ENCODE data around the gene GEN1. TPM values are rescaled to one million over a fixed set of nuclear protein-coding genes. Genes with fewer than 3 reads are reported as not detected.

The GEN1 gene
- total RNA-seq, 1 experiment from 2014 or later: 23.7 TPM

DNA sequence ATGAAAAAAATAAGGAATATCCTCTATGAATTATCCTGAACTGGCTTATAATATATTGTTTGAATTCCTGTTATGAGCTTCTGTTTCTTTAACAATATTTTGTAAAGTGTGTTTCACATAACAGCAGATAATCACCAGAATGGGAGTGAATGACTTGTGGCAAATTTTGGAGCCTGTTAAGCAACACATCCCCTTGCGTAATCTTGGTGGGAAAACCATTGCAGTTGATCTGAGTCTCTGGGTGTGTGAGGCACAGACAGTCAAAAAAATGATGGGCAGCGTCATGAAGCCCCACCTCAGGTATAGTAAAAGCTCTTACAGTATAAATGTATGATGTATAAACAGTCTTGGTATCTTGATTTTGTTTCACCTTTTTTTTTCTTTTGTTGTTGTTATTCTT, 5.9 kb downstream of the GEN1 start:
- DNase-seq (ENCODE audit: low spot score) (no peak), ATAC-seq (no peak)
- Mint-ChIP-seq H3K4me3 (no peak overlapping the region), H3K4me1 (peaks cover 19% of the 10 kb centered on the region), H3K27me3 (ENCODE audit: low read depth) (no peaks in the 10 kb centered on the region), H3K36me3 (peaks cover 32% of the 10 kb centered on the region), H3K27ac (no peak overlapping the region), H3K9me3 (no peaks in the 10 kb centered on the region)
- ChIA-PET CTCF (no interaction called here), POLR2A (no interaction called here)
- TF ChIP-seq, protein P1, sequence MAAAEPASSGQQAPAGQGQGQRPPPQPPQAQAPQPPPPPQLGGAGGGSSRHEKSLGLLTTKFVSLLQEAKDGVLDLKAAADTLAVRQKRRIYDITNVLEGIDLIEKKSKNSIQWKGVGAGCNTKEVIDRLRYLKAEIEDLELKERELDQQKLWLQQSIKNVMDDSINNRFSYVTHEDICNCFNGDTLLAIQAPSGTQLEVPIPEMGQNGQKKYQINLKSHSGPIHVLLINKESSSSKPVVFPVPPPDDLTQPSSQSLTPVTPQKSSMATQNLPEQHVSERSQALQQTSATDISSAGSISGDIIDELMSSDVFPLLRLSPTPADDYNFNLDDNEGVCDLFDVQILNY (CRISPR knock-in tag; IDR thresholded peaks at IDR 0.05): no peak

DNA sequence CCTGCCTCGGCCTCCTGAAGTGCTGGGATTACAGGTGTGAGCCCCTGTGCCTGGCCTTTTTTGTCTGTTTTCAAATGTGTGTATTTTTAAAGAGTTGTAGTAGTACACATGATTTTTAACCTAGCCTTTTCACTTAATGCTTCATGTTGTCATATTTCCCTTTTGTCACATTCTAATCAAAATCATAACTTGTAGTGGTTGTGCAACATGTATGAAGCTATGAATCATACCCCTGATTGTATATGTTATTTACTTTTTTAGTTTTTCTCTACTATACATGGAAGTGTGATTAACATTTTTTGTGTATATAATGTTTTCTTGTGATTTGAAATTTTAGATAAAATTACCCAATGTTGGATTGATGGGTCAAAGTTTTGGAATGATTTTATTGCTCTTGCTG, 8.5 kb downstream of the GEN1 start:
- H3K27ac Mint-ChIP-seq: no peak overlapping the region
- no peak overlapping the region for H3K4me3 Mint-ChIP-seq
- no peaks in the 10 kb centered on the region for H3K27me3 Mint-ChIP-seq (ENCODE audit: low read depth)
- no peaks in the 10 kb centered on the region for H3K9me3 Mint-ChIP-seq
- no peak for ATAC-seq
- TF ChIP-seq ESRRA (CRISPR knock-in tag; IDR thresholded peaks at IDR 0.05; ENCODE audit: borderline replicate concordance): no peak
- TF ChIP-seq, protein P2, sequence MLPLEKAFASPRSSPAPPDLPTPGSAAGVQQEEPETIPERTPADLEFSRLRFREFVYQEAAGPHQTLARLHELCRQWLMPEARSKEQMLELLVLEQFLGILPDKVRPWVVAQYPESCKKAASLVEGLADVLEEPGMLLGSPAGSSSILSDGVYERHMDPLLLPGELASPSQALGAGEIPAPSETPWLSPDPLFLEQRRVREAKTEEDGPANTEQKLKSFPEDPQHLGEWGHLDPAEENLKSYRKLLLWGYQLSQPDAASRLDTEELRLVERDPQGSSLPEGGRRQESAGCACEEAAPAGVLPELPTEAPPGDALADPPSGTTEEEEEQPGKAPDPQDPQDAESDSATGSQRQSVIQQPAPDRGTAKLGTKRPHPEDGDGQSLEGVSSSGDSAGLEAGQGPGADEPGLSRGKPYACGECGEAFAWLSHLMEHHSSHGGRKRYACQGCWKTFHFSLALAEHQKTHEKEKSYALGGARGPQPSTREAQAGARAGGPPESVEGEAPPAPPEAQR (CRISPR knock-in tag; IDR thresholded peaks at IDR 0.05): no peak
- TF ChIP-seq, protein P3, sequence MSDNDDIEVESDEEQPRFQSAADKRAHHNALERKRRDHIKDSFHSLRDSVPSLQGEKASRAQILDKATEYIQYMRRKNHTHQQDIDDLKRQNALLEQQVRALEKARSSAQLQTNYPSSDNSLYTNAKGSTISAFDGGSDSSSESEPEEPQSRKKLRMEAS (CRISPR knock-in tag; IDR thresholded peaks at IDR 0.05): no peak
- TF ChIP-seq, protein P4, sequence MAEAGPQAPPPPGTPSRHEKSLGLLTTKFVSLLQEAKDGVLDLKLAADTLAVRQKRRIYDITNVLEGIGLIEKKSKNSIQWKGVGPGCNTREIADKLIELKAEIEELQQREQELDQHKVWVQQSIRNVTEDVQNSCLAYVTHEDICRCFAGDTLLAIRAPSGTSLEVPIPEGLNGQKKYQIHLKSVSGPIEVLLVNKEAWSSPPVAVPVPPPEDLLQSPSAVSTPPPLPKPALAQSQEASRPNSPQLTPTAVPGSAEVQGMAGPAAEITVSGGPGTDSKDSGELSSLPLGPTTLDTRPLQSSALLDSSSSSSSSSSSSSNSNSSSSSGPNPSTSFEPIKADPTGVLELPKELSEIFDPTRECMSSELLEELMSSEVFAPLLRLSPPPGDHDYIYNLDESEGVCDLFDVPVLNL (CRISPR knock-in tag; IDR thresholded peaks at IDR 0.05; ENCODE audit: borderline replicate concordance, low read depth): no peak
- no peak for TF ChIP-seq GABPB1 (CRISPR knock-in tag; IDR thresholded peaks at IDR 0.05)
- no peak for TF ChIP-seq NR3C1 (CRISPR knock-in tag; conservative IDR thresholded peaks at IDR 0.05; ENCODE audit: low read depth)
- TF ChIP-seq SOX15 (CRISPR knock-in tag; IDR thresholded peaks at IDR 0.05): no peak
- TF ChIP-seq SMAD4 (CRISPR knock-in tag; IDR thresholded peaks at IDR 0.05): no peak
- no peak for TF ChIP-seq NFYB (CRISPR knock-in tag; conservative IDR thresholded peaks at IDR 0.05; ENCODE audit: low read depth)
- TF ChIP-seq, protein P5, sequence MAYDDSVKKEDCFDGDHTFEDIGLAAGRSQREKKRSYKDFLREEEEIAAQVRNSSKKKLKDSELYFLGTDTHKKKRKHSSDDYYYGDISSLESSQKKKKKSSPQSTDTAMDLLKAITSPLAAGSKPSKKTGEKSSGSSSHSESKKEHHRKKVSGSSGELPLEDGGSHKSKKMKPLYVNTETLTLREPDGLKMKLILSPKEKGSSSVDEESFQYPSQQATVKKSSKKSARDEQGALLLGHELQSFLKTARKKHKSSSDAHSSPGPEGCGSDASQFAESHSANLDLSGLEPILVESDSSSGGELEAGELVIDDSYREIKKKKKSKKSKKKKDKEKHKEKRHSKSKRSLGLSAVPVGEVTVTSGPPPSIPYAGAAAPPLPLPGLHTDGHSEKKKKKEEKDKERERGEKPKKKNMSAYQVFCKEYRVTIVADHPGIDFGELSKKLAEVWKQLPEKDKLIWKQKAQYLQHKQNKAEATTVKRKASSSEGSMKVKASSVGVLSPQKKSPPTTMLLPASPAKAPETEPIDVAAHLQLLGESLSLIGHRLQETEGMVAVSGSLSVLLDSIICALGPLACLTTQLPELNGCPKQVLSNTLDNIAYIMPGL (CRISPR knock-in tag; IDR thresholded peaks at IDR 0.05): no peak
- TF ChIP-seq, protein P6, sequence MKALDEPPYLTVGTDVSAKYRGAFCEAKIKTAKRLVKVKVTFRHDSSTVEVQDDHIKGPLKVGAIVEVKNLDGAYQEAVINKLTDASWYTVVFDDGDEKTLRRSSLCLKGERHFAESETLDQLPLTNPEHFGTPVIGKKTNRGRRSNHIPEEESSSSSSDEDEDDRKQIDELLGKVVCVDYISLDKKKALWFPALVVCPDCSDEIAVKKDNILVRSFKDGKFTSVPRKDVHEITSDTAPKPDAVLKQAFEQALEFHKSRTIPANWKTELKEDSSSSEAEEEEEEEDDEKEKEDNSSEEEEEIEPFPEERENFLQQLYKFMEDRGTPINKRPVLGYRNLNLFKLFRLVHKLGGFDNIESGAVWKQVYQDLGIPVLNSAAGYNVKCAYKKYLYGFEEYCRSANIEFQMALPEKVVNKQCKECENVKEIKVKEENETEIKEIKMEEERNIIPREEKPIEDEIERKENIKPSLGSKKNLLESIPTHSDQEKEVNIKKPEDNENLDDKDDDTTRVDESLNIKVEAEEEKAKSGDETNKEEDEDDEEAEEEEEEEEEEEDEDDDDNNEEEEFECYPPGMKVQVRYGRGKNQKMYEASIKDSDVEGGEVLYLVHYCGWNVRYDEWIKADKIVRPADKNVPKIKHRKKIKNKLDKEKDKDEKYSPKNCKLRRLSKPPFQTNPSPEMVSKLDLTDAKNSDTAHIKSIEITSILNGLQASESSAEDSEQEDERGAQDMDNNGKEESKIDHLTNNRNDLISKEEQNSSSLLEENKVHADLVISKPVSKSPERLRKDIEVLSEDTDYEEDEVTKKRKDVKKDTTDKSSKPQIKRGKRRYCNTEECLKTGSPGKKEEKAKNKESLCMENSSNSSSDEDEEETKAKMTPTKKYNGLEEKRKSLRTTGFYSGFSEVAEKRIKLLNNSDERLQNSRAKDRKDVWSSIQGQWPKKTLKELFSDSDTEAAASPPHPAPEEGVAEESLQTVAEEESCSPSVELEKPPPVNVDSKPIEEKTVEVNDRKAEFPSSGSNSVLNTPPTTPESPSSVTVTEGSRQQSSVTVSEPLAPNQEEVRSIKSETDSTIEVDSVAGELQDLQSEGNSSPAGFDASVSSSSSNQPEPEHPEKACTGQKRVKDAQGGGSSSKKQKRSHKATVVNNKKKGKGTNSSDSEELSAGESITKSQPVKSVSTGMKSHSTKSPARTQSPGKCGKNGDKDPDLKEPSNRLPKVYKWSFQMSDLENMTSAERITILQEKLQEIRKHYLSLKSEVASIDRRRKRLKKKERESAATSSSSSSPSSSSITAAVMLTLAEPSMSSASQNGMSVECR (CRISPR knock-in tag; IDR thresholded peaks at IDR 0.05; ENCODE audit: borderline replicate concordance): no peak
- TF ChIP-seq, protein P7, sequence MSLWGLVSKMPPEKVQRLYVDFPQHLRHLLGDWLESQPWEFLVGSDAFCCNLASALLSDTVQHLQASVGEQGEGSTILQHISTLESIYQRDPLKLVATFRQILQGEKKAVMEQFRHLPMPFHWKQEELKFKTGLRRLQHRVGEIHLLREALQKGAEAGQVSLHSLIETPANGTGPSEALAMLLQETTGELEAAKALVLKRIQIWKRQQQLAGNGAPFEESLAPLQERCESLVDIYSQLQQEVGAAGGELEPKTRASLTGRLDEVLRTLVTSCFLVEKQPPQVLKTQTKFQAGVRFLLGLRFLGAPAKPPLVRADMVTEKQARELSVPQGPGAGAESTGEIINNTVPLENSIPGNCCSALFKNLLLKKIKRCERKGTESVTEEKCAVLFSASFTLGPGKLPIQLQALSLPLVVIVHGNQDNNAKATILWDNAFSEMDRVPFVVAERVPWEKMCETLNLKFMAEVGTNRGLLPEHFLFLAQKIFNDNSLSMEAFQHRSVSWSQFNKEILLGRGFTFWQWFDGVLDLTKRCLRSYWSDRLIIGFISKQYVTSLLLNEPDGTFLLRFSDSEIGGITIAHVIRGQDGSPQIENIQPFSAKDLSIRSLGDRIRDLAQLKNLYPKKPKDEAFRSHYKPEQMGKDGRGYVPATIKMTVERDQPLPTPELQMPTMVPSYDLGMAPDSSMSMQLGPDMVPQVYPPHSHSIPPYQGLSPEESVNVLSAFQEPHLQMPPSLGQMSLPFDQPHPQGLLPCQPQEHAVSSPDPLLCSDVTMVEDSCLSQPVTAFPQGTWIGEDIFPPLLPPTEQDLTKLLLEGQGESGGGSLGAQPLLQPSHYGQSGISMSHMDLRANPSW (CRISPR knock-in tag; conservative IDR thresholded peaks at IDR 0.05; ENCODE audit: low read depth): no peak
- TF ChIP-seq ZNF219 (CRISPR knock-in tag; IDR thresholded peaks at IDR 0.05; ENCODE audit: borderline replicate concordance): no peak
- TF ChIP-seq FOXK1 (CRISPR knock-in tag; IDR thresholded peaks at IDR 0.05): no peak
- peaks cover 40% of the 10 kb centered on the region for H3K36me3 Mint-ChIP-seq
- DNase-seq (ENCODE audit: low spot score): no peak
- CTCF ChIA-PET: interaction anchor here (0.8 kb wide), 1 partner anchor 291 kb away, joined by 5 read pairs; no protein-coding TSS in a partner anchor
- H3K4me1 Mint-ChIP-seq: no peaks in the 10 kb centered on the region
- POLR2A ChIA-PET: interaction anchor here (0.7 kb wide), 1 partner anchor 19 kb away, joined by 3 read pairs; no protein-coding TSS in a partner anchor

Data from WTC11 (cell line).